ENCODE data around the gene ARID3A.
A peak's percentile ranks its signal among the peaks of the same experiment; 100 is the strongest.

- no peak for TF ChIP-seq CTCF (IDR thresholded peaks at IDR 0.05; ENCODE audit: insufficient read depth, low read length)
- TF ChIP-seq POLR2AphosphoS5 (IDR thresholded peaks at IDR 0.05; ENCODE audit: low read depth) = peak; percentile 34; the same call in 1 of the 2 replicates
- no peak for TF ChIP-seq GABPA (IDR thresholded peaks at IDR 0.05; ENCODE audit: low read depth)
- no peak for TF ChIP-seq REST (IDR thresholded peaks at IDR 0.05; ENCODE audit: insufficient replicate concordance, low read depth)
These were observed 87.4 kb downstream of the ARID3A start for GRCh38 chr19:1013218-1013617.

All from HL-60 (cell line).